Ectodermal cell (in vitro differentiated cells): ENCODE data around the gene M1AP.

Experiments used
- H3K27ac ChIP-seq: 2 replicates; pipeline ENCODE4 v1.7.0; 2013; ENCODE audit warnings: mild to moderate bottlenecking, low read depth, low read length; ENCODE audit not compliant: insufficient read depth, poor library complexity, severe bottlenecking
- H3K27me3 ChIP-seq: 2 replicates; pipeline ENCODE4 v1.7.0; 2013; ENCODE audit warnings: mild to moderate bottlenecking, low read length; ENCODE audit not compliant: insufficient read depth, control insufficient read depth, poor library complexity, severe bottlenecking
- H3K36me3 ChIP-seq: one replicate; pipeline ENCODE4 v1.7.0; 2013; ENCODE audit warnings: low read length; ENCODE audit not compliant: control insufficient read depth, insufficient read depth
- H3K4me1 ChIP-seq: one replicate; pipeline ENCODE4 v1.7.0; 2013; ENCODE audit warnings: low read length; ENCODE audit not compliant: control insufficient read depth, insufficient read depth
- H3K4me3 ChIP-seq: 2 replicates; pipeline ENCODE4 v1.7.0; 2013; ENCODE audit warnings: low read depth, low read length, control low read depth; ENCODE audit not compliant: insufficient read depth
- H3K9me3 ChIP-seq: 2 replicates; pipeline ENCODE4 v1.7.0; 2013; ENCODE audit warnings: mild to moderate bottlenecking, low read length, moderate library complexity; ENCODE audit not compliant: control insufficient read depth
- WGBS, 2 experiments: methylation state at CpG; one replicate each; pipeline ENCODE4 v1.1.7; 2013; ENCODE audit warnings: missing lambda C conversion rate in 2 of 2; 5-methylcytosine and 5-hydroxymethylcytosine counted together

Gene M1AP

GRCh38 chr2:74578408-74578807 lies 69.7 kb downstream of the M1AP start:
- Histone ChIP-seq H3K27me3 (no peaks in the 10 kb centered on the region), H3K36me3 (no peaks in the 10 kb centered on the region), H3K9me3 (no peaks in the 10 kb centered on the region), H3K4me1 (no peaks in the 10 kb centered on the region), H3K4me3 (no peak overlapping the region), H3K27ac (no peak overlapping the region)
- WGBS, 2 experiments, result 93 to 94% methylated on average over 3 of the region's 3 CpGs

- Histone ChIP-seq H3K36me3 (no peaks in the 10 kb centered on the region), H3K4me1 (no peaks in the 10 kb centered on the region), H3K9me3 (no peaks in the 10 kb centered on the region), H3K4me3 (no peak overlapping the region), H3K27ac (no peak overlapping the region), H3K27me3 (no peaks in the 10 kb centered on the region)
- WGBS, 2 experiments, result 84 to 92% methylated on average over 2 of the region's 2 CpGs
These were observed 70.7 kb downstream of the M1AP start for GRCh38 chr2:74577448-74577847.

- Histone ChIP-seq H3K4me3 (no peak overlapping the region), H3K36me3 (no peaks in the 10 kb centered on the region), H3K27ac (no peak overlapping the region), H3K4me1 (no peaks in the 10 kb centered on the region), H3K27me3 (no peaks in the 10 kb centered on the region), H3K9me3 (no peaks in the 10 kb centered on the region)
- WGBS, 2 experiments, result 91 to 100% methylated on average over 1 of the region's 1 CpG
These were observed 71.3 kb downstream of the M1AP start for GRCh38 chr2:74576863-74577229.

GRCh38 chr2:74576211-74576862 lies 71.8 kb downstream of the M1AP start:
- whole genome bisulfite sequencing, 2 experiments, result 92 to 93% methylated on average over 3 to 7 of the region's 7 CpGs

GRCh38 chr2:74575320-74575719 lies 72.8 kb downstream of the M1AP start:
- Histone ChIP-seq H3K27ac (no peak overlapping the region), H3K27me3 (no peaks in the 10 kb centered on the region)

More at GRCh38 chr2:74576211-74576862, 71.8 kb downstream of the M1AP start:
- Histone ChIP-seq H3K9me3 (no peaks in the 10 kb centered on the region), H3K36me3 (no peaks in the 10 kb centered on the region), H3K27ac (no peak overlapping the region), H3K4me3 (no peak overlapping the region), H3K27me3 (no peaks in the 10 kb centered on the region), H3K4me1 (no peaks in the 10 kb centered on the region)

GRCh38 chr2:74573747-74574562 lies 74.2 kb downstream of the M1AP start:
- Histone ChIP-seq H3K4me1 (no peaks in the 10 kb centered on the region), H3K27ac (no peak overlapping the region), H3K27me3 (no peaks in the 10 kb centered on the region), H3K4me3 (no peak overlapping the region), H3K9me3 (no peaks in the 10 kb centered on the region), H3K36me3 (no peaks in the 10 kb centered on the region)
- WGBS, 2 experiments, result 82 to 88% methylated on average over 6 of the region's 7 CpGs

More at GRCh38 chr2:74575320-74575719, 72.8 kb downstream of the M1AP start:
- no peak overlapping the region for H3K4me3 ChIP-seq
- H3K4me1 ChIP-seq, result no peaks in the 10 kb centered on the region
- H3K9me3 ChIP-seq, result no peaks in the 10 kb centered on the region
- 88 to 89% methylated on average over 4 of the region's 4 CpGs for WGBS, 2 experiments
- H3K36me3 ChIP-seq, result no peaks in the 10 kb centered on the region

DNA sequence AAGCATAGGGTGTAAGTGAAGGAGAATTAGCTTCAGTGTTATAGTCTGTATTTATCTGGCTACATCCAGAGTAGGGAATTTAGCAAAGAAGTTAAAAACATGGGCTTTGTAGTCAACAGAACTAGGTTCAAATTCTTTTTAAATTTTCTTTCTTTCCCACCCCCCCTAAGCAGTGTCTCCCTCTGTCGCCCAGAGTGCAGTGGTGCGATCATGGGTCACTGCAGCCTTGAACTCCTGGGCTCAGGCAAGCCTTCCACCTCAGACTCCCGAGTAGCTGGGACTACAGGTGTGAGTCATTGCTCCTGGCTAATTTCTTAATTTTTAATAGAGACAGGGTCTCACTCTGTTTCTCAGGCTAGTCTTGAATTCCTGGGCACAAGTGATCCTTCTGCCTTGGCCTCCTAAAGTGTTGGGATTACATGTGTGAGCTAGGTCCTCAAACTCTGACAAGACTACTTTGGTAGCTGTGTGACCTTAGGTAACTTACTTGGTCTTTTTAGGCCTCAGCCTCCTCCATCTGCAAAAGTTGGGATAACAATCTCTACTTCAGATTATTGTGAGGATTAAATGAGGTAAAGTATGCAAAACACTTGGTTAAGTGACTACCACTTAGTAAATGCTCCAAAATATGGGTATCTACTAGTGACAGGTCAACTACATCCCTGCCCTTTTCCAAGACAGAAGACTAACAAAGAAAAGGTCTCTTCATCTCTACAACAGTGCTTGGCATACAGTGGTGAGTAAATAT lies 75.8 kb downstream of the M1AP start:
- H3K36me3 ChIP-seq, result no peaks in the 10 kb centered on the region
- WGBS, 2 experiments, result 75 to 77% methylated on average over 3 of the region's 3 CpGs
- H3K4me3 ChIP-seq, result no peak overlapping the region
- H3K27me3 ChIP-seq, result peaks cover 7% of the 10 kb centered on the region
- H3K4me1 ChIP-seq, result no peaks in the 10 kb centered on the region
- no peaks in the 10 kb centered on the region for H3K9me3 ChIP-seq
- H3K27ac ChIP-seq, result no peak overlapping the region

GRCh38 chr2:74571058-74571457 lies 77.1 kb downstream of the M1AP start:
- WGBS, 2 experiments, result 92 to 93% methylated on average over 1 of the region's 1 CpG
- no peak overlapping the region for H3K4me3 ChIP-seq
- H3K27me3 ChIP-seq, result peaks cover 7% of the 10 kb centered on the region
- no peaks in the 10 kb centered on the region for H3K4me1 ChIP-seq
- H3K9me3 ChIP-seq, result no peaks in the 10 kb centered on the region
- H3K36me3 ChIP-seq, result no peaks in the 10 kb centered on the region
- no peak overlapping the region for H3K27ac ChIP-seq

GRCh38 chr2:74569686-74570085 lies 78.4 kb downstream of the M1AP start:
- 87 to 88% methylated on average over 1 of the region's 1 CpG for WGBS, 2 experiments
- Histone ChIP-seq H3K4me1 (no peaks in the 10 kb centered on the region), H3K27ac (no peak overlapping the region), H3K4me3 (no peak overlapping the region), H3K9me3 (no peaks in the 10 kb centered on the region), H3K36me3 (no peaks in the 10 kb centered on the region), H3K27me3 (peaks cover 7% of the 10 kb centered on the region)

- H3K9me3 ChIP-seq, result no peaks in the 10 kb centered on the region
- H3K4me3 ChIP-seq, result no peak overlapping the region
- peaks cover 7% of the 10 kb centered on the region for H3K27me3 ChIP-seq
- H3K4me1 ChIP-seq, result no peaks in the 10 kb centered on the region
- no peaks in the 10 kb centered on the region for H3K36me3 ChIP-seq
- WGBS, 2 experiments, result 92% methylated on average over 5 of the region's 5 CpGs
- H3K27ac ChIP-seq, result no peak overlapping the region
These were observed 80.2 kb downstream of the M1AP start for GRCh38 chr2:74567881-74568280.
